Superior temporal gyrus (tissue), 1 donor: ENCODE results near the gene RNF121.

ENCODE experiments used
- DNase-seq: peaks from one replicate; pipeline ENCODE4 v3.0.0-alpha.2; 2016; ENCODE audit errors: extremely low spot score

The RNF121 gene

GRCh38 chr11:72005347-72006260 is 76.8 kb downstream of the RNF121 start:
- no peak for DNase-seq

- no peak for DNase-seq
These were observed 77.7 kb downstream of the RNF121 start for GRCh38 chr11:72006309-72007088.

- no peak for DNase-seq
These were observed 78.2 kb downstream of the RNF121 start for GRCh38 chr11:72007089-72007476.

- no peak for DNase-seq
These were observed 78.7 kb downstream of the RNF121 start for GRCh38 chr11:72007587-72007986.

- DNase-seq: no peak
These were observed 79.9 kb downstream of the RNF121 start for GRCh38 chr11:72008728-72009127.

GRCh38 chr11:72009156-72009555 is 80.3 kb downstream of the RNF121 start:
- DNase-seq: no peak

- no peak for DNase-seq
These were observed 81.8 kb downstream of the RNF121 start for GRCh38 chr11:72010529-72011233.

- no peak for DNase-seq
These were observed 83.3 kb downstream of the RNF121 start for GRCh38 chr11:72012091-72012630.

GRCh38 chr11:72012897-72013721 is 84.3 kb downstream of the RNF121 start:
- DNase-seq: peak; percentile 44

- DNase-seq: no peak
These were observed 85.2 kb downstream of the RNF121 start for GRCh38 chr11:72013765-72014711.

- no peak for DNase-seq
These were observed 86.0 kb downstream of the RNF121 start for GRCh38 chr11:72014761-72015320.

GRCh38 chr11:72015511-72016061 is 86.7 kb downstream of the RNF121 start:
- no peak for DNase-seq

- DNase-seq: no peak
These were observed 89.3 kb downstream of the RNF121 start for GRCh38 chr11:72018171-72018570.

GRCh38 chr11:72023335-72023734 is 94.5 kb downstream of the RNF121 start:
- DNase-seq: no peak

- DNase-seq: no peak
These were observed 95.4 kb downstream of the RNF121 start for GRCh38 chr11:72024069-72024754.

GRCh38 chr11:72026090-72026489 is 97.2 kb downstream of the RNF121 start:
- DNase-seq: no peak

GRCh38 chr11:72030472-72031045 is 101.7 kb downstream of the RNF121 start:
- DNase-seq: no peak

- DNase-seq: no peak
These were observed 107.8 kb downstream of the RNF121 start for GRCh38 chr11:72036687-72037086.
